HEK293T (cell line): ENCODE measurements around the gene MKI67.

Experiments used
- ARNT ChIP-seq: fragments of 450-650 bp; IDR thresholded peaks from 2 replicates; pipeline ENCODE4 v1.6.1; 2017; ENCODE audit warnings: mild to moderate bottlenecking
- BHLHE40 ChIP-seq: fragments of 450-650 bp; IDR thresholded peaks from 2 replicates; pipeline ENCODE4 v1.6.1; 2016; ENCODE audit warnings: mild to moderate bottlenecking, moderate library complexity, borderline replicate concordance
- FOXA1 ChIP-seq: fragments of 450-650 bp; IDR thresholded peaks from 2 replicates; pipeline ENCODE4 v1.6.1; 2016; ENCODE audit warnings: mild to moderate bottlenecking
- SP1 ChIP-seq: fragments of 450-650 bp; IDR thresholded peaks from 2 replicates; pipeline ENCODE4 v1.6.1; 2017
- TARDBP ChIP-seq: fragments of 450-650 bp; IDR thresholded peaks from 2 replicates; pipeline ENCODE4 v1.6.1; 2016

DNA sequence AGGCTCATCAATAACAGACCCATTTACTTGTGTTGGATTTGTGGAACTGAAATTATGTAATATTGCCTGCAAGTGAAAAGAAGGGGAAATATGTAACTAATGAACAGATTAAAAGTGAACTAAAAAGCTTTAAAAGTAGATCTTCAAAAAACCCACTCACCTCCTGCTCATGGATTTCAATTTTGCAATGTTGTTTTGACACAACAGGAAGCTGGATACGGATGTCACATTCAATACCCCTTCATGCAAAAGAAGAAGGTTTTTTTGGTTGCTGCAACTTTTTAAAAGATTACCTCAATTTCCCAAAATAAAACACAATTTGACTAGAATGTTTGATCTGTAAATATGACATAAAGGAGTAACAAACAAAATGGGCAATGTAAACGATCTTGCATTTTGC lies 3.3 kb downstream of the MKI67 start:
- TF ChIP-seq FOXA1 (no peak), BHLHE40 (no peak), SP1 (no peak), ARNT (no peak), TARDBP (no peak)
